ENCODE data around the gene ATP10D. TPM values are rescaled to one million over a fixed set of nuclear protein-coding genes. Genes with fewer than 3 reads are reported as not detected.

The ATP10D gene
- total and polyA plus RNA-seq, 9 of the 15 experiments (the other 6 are each of a cell fraction or from before 2014, with no cell fraction given) = 0.10 to 0.36 (median 0.19) TPM; not detected in 1

- TF ChIP-seq SMARCA5 (IDR thresholded peaks at IDR 0.05) (no peak), HNRNPLL (IDR thresholded peaks at IDR 0.05; ENCODE audit: low read depth, low read length, poor library complexity, severe bottlenecking) (no peak), AFF4 (CRISPR knock-in tag; IDR thresholded peaks at IDR 0.05) (no peak), TAF1 (IDR thresholded peaks at IDR 0.05; ENCODE audit: control insufficient read depth, extremely low read depth, insufficient read depth, low read length, severe bottlenecking) (peak; percentile 34), SPI1 (IDR thresholded peaks at IDR 0.05; ENCODE audit: borderline replicate concordance, low read depth, low read length) (no peak), NFATC3 (IDR thresholded peaks at IDR 0.05) (no peak), ZFX (CRISPR knock-in tag; IDR thresholded peaks at IDR 0.05) (peak; percentile 57; the same call in 1 of the 2 replicates), GATAD2A (IDR thresholded peaks at IDR 0.05) (no peak), KAT7 (CRISPR knock-in tag; IDR thresholded peaks at IDR 0.05; ENCODE audit: borderline replicate concordance) (no peak), ZNF184 (CRISPR knock-in tag; IDR thresholded peaks at IDR 0.05) (no peak), CHD2 (IDR thresholded peaks at IDR 0.05; ENCODE audit: low read depth, low read length) (no peak), ZKSCAN1 (IDR thresholded peaks at IDR 0.05; ENCODE audit: low read depth, low read length) (no peak), LEF1 (IDR thresholded peaks at IDR 0.05) (no peak), FOXP4 (CRISPR knock-in tag; IDR thresholded peaks at IDR 0.05; ENCODE audit: borderline replicate concordance) (no peak), LCOR (CRISPR knock-in tag; IDR thresholded peaks at IDR 0.05) (no peak), MTA3 (IDR thresholded peaks at IDR 0.05; ENCODE audit: borderline replicate concordance) (0 out of 2 replicates have a peak, but pooled peaks have one; percentile 63), KAT8 (IDR thresholded peaks at IDR 0.05; ENCODE audit: low read depth) (no peak), ZBTB11 (CRISPR knock-in tag; IDR thresholded peaks at IDR 0.05) (no peak), MIER1 (IDR thresholded peaks at IDR 0.05; ENCODE audit: low read depth) (no peak), NFYB (IDR thresholded peaks at IDR 0.05; ENCODE audit: extremely low read depth, insufficient read length) (no peak)
Observed at GRCh38 chr4:47463235-47463956, 21.7 kb upstream of the ATP10D start, which contains the start of gene COMMD8 (continued).
